Fibroblast of the aortic adventitia (primary cell): ENCODE results near the gene PLSCR3. TPM values are rescaled to one million over a fixed set of nuclear protein-coding genes. Genes with fewer than 3 reads are reported as not detected.

Experiments
- DNase-seq: peaks from one replicate; pipeline ENCODE4 v3.0.0-alpha.2; 2010; ENCODE audit warnings: low read depth
- H3K4me3 ChIP-seq: 2 replicates; pipeline ENCODE4 v1.5.1; 2011; ENCODE audit warnings: low read depth, mild to moderate bottlenecking, control low read depth, low read length, moderate library complexity
- CTCF ChIP-seq: IDR thresholded peaks from 2 replicates; pipeline ENCODE4 v1.5.1; 2011; ENCODE audit warnings: mild to moderate bottlenecking, low read length, control low read depth, inconsistent platforms; ENCODE audit not compliant: insufficient read depth
- total RNA-seq: library from RNA; depleted of rRNA; stranded (reverse); fragments of >200 nt; gene quantifications from 2 replicates; pipeline ENCODE4 v1.2.3, GENCODE V29; 2012; ENCODE audit warnings: low replicate concordance

The PLSCR3 gene
- total RNA-seq, 1 donor = 26.9 TPM

GRCh38 chr17:7419819-7420610 is 25.7 kb upstream of the PLSCR3 start, which contains the start of gene SPEM1:
Gene SPEM1 (plus strand): TSS chr17:7420324. CDS start chr17:7420385, 61 bp downstream.
- no peak within 1 kb of the TSS for H3K4me3 ChIP-seq
- no peak for TF ChIP-seq CTCF
- no peak for DNase-seq

- TF ChIP-seq CTCF = no peak
- H3K4me3 ChIP-seq = no peak overlapping the region
- DNase-seq = no peak
These were observed 24.3 kb upstream of the PLSCR3 start for GRCh38 chr17:7418472-7419152.

- no peak for DNase-seq
- TF ChIP-seq CTCF = no peak
- no peak overlapping the region for H3K4me3 ChIP-seq
These were observed 22.8 kb upstream of the PLSCR3 start for GRCh38 chr17:7417056-7417655.

GRCh38 chr17:7416323-7416722 is 22.0 kb upstream of the PLSCR3 start:
- no peak overlapping the region for H3K4me3 ChIP-seq
- no peak for TF ChIP-seq CTCF
- no peak for DNase-seq

- TF ChIP-seq CTCF = no peak
- H3K4me3 ChIP-seq = no peak overlapping the region
- DNase-seq = no peak
These were observed 21.5 kb upstream of the PLSCR3 start for GRCh38 chr17:7415784-7416183.

- no peak for TF ChIP-seq CTCF
- no peak for DNase-seq
- H3K4me3 ChIP-seq = no peak overlapping the region
These were observed 20.5 kb upstream of the PLSCR3 start for GRCh38 chr17:7414837-7415236.
